Measurements from ENCODE around the gene GSDMA.
A peak's percentile ranks its signal among the peaks of the same experiment; 100 is the strongest.

GSDMA gene

DNA sequence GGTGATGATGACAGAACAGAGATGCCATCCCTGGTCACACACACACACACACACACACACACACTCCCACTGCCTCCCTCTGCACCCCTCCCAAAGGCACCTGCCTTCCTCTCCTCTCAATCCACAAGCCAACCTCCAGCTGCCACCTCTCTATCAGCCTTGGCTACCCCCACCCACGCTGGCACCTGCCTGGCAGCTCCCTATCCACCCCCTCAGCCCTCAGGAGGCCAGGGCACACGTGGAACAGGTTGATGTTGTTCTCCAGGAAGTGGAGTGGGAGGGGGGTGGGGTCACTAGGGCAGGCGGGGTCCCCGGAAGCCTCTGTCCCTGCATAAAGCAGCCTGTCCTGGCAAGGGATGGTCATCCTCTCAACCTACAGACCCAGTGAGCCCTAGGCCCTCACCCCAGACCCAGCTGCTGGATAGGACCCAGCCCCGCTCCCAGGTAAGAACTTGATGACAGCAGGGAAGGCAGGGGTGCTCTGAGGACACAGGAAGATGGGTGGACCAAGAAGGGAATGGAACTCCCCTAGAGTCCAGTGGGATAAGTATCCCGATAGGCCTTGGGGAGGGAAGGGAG lies at the start of gene GSDMA:
Gene GSDMA, plus strand, starts transcription at position 363 of the 579 bp plus-strand sequence. CDS start 2,684 bp downstream, outside the sequence.
- no peak for DNase-seq (ENCODE audit: low read depth in 2 of 2)

DNA sequence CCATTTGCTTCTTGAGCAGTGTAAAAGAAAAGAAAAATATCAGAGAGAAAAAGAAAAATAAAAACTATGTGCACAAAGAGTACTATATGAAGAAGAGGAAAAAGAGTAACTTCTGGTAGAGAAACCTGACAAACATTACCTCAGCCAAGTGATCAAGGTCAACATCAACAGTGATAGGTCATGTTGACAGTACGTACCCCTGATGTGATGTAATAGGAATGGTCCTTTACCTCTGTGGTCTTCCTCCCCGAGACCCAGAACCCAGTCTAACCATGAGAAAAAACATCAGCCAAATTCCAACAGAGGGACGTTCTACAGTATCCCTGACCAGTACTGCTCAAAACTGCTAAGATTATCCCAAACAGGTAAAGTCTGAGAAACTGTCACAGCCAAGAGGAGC lies 48.8 kb upstream of the GSDMA start:
- no peak for DNase-seq (ENCODE audit: low read depth in 2 of 2)

- DNase-seq (ENCODE audit: low read depth in 2 of 2) = no peak
Measured at GRCh38 chr17:39915559-39915958, 47.2 kb upstream of the GSDMA start.

GRCh38 chr17:39916918-39917317 lies 45.9 kb upstream of the GSDMA start:
- DNase-seq (ENCODE audit: low read depth in 2 of 2) = no peak

DNA sequence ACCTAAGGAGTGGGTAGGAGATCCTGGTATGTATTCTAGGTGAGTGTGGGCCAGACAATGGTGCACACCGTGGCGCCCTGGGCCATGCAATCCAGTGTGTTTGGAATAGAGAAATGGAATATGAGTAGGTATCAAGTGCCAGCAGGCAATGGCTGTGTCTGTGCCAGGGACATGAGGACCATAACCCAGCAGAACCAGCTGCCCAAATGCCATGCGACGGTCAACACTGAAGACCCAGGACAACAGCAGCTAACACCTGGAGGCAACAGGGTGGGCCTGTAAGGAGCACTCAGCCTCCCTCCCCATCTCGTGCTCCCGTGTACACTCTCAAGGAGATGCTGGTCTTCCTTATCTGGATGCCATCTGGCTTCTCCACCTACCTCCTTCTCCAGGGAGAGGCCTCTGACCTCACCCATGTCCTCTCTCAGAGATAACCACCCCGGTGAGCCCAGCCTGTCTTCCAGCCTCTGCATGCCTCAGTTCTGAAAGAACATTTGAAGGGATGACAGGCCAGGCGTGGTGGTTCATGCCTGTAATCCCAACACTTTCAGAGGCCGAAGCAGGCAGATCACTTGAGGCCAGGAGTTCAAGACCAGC lies 43.6 kb upstream of the GSDMA start:
- no peak for DNase-seq (ENCODE audit: low read depth in 2 of 2)

DNA sequence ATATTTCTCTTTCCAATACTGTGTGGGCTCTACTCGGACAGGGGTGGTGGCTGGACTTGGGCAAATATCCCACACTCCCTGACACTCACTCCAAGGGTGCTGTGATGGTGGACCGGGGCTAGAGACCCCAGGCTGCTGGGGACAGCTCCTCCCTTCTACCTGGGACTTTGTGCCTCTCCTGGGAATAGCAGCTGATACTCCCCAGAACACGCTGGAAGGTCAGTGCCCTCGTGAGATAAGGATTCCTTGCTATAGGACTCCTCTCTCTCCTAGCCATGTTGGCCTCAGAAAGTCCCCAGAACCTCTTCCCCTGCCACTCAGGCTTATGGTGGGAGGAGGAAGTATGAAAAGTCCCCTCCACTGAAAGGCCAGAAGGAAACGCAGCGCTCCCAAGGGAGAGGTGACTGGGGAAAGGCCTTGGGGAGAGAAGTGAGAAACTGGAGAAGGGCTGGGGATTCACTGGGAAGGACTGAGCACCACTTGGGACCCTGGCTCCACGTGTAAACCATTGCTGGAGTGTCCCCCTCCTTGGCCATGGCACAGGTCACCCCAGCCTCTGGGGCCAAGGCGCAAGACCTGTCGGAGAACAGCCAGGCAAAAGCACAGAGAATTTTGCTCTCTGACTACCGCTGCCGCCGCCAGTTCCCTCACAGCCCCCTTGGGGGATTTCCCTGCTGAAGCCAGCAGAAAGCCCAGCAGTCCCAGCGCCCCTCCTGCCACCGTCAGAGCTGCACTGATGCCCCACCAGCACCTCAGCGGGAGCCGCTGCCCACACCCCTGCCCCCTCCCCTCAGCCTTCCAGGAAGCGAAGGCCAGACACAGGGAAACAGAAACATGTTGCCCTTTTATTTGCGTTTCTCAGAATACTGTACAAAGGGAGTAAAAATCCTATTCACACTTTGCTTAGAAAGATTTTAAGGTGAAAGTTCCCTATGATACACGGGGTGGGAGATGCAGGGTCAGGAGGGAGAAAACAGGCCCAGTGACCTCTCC lies 42.3 kb upstream of the GSDMA start:
- DNase-seq (ENCODE audit: low read depth in 2 of 2) = no peak

GRCh38 chr17:39921323-39921722 lies 41.5 kb upstream of the GSDMA start:
- no peak for DNase-seq (ENCODE audit: low read depth in 2 of 2)

- no peak for DNase-seq (ENCODE audit: low read depth in 2 of 2)
Measured at GRCh38 chr17:39922006-39922405, 40.8 kb upstream of the GSDMA start.

DNA sequence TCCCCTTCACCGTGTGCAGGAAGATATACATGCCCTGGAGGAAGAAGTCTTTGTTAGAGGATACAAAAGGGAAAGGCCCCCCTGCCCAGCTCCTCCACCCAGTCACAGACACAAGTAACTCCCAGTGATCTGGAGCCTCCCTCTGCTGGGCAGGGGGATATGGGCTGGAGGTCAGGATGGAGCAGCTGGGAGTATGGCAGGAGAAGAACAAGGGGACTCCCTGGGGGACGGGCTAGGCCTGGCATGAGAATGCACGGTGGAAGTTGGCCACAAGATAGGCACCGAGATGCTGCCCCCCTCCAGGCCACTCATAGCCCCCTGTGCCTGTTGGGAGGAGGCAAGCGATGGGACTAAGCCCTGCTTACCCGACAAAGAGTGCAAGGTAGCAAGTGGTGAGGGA lies 39.6 kb upstream of the GSDMA start:
- DNase-seq (ENCODE audit: low read depth in 2 of 2) = no peak

DNA sequence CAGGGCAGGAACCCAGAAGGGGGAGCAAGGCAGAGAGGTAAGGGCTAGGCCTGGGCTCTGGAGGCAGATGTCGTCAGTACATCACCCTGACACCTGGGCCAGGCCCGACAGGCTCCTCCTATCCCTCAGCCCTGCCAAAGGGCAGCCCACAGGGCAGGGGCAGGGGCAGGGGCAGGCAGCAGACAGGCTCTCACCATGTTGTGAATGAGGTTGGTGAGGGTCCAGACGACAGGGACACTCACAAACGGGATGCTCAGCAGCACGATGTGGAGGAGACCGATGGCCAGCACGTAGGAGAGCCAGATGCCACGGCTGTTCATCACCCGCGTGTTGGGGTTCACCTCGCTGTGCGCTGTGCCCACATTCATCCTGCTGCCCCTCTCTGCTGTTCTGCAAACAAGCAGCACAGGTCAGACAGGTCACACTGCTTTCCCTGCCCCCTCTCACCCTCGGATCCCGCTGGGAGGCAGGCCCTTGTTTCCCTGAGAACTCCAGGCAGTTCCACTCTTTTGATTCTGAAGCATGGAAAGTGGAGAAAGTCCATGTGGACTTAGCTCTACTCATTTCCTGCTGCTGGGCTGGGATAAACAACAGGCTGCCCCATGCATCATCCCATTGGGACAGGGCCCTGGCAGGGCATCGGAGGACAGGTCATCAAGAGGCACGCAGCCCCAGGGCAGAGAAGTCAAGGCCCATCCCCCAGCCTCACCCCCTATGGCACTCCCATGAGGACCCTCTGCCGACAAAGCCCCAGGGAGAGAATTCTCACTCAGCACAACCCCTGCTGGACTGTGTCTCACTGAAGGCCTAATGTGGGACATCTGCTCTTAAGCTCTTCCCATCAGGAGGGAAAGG lies 38.7 kb upstream of the GSDMA start:
- no peak for DNase-seq (ENCODE audit: low read depth in 2 of 2)

DNA sequence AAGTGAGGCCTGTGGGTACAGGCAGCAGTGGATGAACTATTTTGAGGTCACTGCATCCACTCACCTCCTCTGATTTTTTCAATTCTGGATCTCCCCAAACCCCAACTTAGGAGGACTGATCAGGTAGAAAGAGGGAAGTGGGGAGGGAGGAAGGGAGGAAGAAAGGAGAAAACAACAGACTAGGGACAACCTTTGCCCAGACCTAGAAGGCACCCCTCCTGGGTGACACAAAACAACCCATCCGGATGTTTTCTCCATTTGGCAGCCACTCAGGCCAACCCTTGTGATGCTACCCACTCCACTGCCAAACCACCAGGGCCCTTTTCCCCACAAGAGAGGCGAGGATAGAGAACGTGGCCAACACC lies 38.1 kb upstream of the GSDMA start:
- DNase-seq (ENCODE audit: low read depth in 2 of 2) = no peak

GRCh38 chr17:39925282-39926134 lies 37.3 kb upstream of the GSDMA start:
- no peak for DNase-seq (ENCODE audit: low read depth in 2 of 2)

GRCh38 chr17:39926135-39926587 lies 36.6 kb upstream of the GSDMA start:
- no peak for DNase-seq (ENCODE audit: low read depth in 2 of 2)

- peak in 1 of 2 donors; percentile 17 for DNase-seq (ENCODE audit: low read depth in 2 of 2)
Measured at GRCh38 chr17:39926588-39927100, 36.2 kb upstream of the GSDMA start.

DNA sequence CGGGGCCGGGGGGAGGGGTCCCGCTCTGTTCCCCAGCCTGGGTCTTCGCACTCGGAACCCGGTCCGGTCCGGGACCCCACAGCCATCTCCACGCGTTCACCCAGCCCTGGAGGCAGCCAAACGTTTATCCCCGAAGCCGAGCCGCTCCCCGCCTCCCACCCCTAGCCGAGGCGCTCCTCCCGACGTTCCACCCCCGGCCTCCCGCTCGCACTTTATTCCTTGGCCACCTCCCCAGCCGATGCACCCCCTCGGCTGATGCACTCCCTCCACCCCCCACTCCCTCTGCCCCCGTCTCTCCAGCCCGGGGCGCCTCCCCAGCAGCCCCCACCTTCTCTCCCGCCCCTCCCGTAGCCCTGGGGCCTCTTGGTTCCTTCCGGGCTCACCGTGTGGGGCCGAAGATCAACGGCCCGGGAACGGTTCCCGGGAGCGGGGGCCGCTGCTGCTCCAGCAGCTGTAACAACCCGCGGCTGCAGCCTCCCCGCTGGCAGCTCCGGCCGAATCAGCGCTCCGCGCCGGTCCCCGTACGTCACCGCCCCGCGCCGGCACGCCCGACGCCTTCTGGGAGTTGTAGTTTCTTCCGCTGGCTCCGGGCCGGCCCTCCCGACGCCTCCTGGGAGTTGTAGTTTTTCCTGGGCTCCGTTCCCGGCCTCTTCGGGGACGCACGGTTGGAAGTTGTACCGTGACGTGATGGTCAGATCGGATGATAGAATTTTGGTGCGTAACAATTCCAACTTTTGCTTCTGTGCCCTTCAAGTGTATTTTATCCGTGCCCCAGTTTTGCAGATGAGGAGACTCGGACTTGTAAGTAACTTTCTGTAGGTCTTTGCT lies 35.5 kb upstream of the GSDMA start, which contains the start of the genes LRRC3C and ORMDL3:
Gene LRRC3C, plus strand, starts transcription at position 632 of the 828 bp plus-strand sequence. CDS start 13,792 bp downstream, outside the sequence.
Gene ORMDL3, minus strand, starts transcription at position 501 of the 828 bp plus-strand sequence. CDS start 3,398 bp downstream, outside the sequence.
- DNase-seq (ENCODE audit: low read depth in 2 of 2) = peak; percentile 74 to 85

GRCh38 chr17:39927929-39928857 lies 34.6 kb upstream of the GSDMA start:
- no peak for DNase-seq (ENCODE audit: low read depth in 2 of 2)

GRCh38 chr17:39928858-39929645 lies 33.8 kb upstream of the GSDMA start:
- no peak for DNase-seq (ENCODE audit: low read depth in 2 of 2)

Data from stimulated activated CD4-positive, alpha-beta T cell treated with anti-CD3 and anti-CD28 coated beads, Interleukin-1b, Interleukin-23, amount 100 ng/mL, for 1 hour (primary cell).